ENCODE measurements around the gene SCARF2.

- TF ChIP-seq CTCF (IDR thresholded peaks at IDR 0.05; ENCODE audit: borderline replicate concordance, extremely low read depth, low read length, poor library complexity, severe bottlenecking) (no peak), EZH2 (IDR thresholded peaks at IDR 0.05; ENCODE audit: borderline replicate concordance, low read depth, low read length, severe bottlenecking) (no peak)
These were observed 9.6 kb downstream of the SCARF2 start for GRCh38 chr22:20427945-20428417.
